ENCODE measurements around the gene RDH5. TPM values are rescaled to one million over a fixed set of nuclear protein-coding genes. Genes with fewer than 3 reads are reported as not detected.

The RDH5 gene
- total and polyA plus RNA-seq, 10 donors: 4.7 to 17.4 (median 12.9) TPM

DNA sequence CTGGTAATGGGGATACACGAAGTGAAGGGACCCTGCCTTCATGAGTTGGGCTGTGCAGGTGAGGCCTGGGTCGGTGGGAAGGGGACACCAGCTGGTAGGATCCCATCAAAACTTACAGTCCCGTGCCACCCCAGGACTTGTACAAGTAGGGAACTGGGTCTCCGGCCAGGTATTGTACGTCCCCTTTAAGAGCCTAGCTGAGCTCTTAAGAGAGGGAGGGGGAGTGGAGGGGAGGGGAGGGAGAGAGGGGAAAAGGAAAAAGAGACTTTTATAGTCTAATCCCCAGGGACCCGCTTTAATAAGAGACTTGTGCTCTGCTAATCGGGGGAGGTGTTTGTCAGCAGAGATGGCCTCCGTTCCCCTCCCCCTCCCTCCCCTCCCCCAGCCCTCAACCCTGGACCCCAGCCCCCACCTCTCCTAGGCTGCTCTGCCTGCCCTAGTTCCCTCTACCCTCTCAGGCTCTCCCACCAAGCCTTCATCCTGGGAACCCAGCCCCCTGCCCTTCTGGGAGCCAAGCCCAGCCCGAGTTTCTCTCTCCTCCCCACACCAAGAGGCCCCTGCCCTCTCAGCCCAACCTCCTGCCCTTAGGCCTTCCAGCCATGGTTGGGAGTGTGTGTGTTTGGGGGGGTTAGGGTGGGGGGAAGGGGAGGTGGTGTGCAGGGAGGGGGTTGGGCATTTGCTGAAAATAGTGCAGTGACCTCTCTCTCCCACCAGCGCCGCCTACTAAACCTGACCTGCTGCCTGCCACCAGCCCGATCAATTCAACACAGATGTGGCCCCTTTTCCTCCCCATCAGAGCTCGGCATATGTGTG, 25.4 kb downstream of the RDH5 start:
- peak overlapping the region in 6 of 8 donors; percentile 15 to 87 (median 72) for H3K27ac ChIP-seq
- WGBS, 5 donors: 23 to 35% (median 25%) methylated on average over 13 of the region's 13 CpGs
- peaks cover 9 to 45% (median 34%) of the 10 kb centered on the region in 6 donors for H3K4me1 ChIP-seq
- peaks cover 0 to 27% (median 2%) of the 10 kb centered on the region in 7 donors for H3K27me3 ChIP-seq (replicated peaks in 1 of 7)
- H3K9me3 ChIP-seq: no peaks in the 10 kb centered on the region
- H3K36me3 ChIP-seq: peaks cover 0 to 24% (median 5%) of the 10 kb centered on the region in 6 donors
- TF ChIP-seq POLR2AphosphoS5 (IDR thresholded peaks at IDR 0.05) (no peak), POLR2A (IDR thresholded peaks at IDR 0.05) (no peak)
- TF ChIP-seq, protein P1, sequence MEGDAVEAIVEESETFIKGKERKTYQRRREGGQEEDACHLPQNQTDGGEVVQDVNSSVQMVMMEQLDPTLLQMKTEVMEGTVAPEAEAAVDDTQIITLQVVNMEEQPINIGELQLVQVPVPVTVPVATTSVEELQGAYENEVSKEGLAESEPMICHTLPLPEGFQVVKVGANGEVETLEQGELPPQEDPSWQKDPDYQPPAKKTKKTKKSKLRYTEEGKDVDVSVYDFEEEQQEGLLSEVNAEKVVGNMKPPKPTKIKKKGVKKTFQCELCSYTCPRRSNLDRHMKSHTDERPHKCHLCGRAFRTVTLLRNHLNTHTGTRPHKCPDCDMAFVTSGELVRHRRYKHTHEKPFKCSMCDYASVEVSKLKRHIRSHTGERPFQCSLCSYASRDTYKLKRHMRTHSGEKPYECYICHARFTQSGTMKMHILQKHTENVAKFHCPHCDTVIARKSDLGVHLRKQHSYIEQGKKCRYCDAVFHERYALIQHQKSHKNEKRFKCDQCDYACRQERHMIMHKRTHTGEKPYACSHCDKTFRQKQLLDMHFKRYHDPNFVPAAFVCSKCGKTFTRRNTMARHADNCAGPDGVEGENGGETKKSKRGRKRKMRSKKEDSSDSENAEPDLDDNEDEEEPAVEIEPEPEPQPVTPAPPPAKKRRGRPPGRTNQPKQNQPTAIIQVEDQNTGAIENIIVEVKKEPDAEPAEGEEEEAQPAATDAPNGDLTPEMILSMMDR (IDR thresholded peaks at IDR 0.05 in 8 of 11, conservative IDR thresholded peaks at IDR 0.05 in 3 of 11): no peak
- no peak for DNase-seq
- peak overlapping the region in 4 of 8 donors; percentile 5 to 97 (median 71) for H3K4me3 ChIP-seq
- intact Hi-C loops (cut with DNase I; ENCODE audit: low total_unique reads): no loop called here

DNA sequence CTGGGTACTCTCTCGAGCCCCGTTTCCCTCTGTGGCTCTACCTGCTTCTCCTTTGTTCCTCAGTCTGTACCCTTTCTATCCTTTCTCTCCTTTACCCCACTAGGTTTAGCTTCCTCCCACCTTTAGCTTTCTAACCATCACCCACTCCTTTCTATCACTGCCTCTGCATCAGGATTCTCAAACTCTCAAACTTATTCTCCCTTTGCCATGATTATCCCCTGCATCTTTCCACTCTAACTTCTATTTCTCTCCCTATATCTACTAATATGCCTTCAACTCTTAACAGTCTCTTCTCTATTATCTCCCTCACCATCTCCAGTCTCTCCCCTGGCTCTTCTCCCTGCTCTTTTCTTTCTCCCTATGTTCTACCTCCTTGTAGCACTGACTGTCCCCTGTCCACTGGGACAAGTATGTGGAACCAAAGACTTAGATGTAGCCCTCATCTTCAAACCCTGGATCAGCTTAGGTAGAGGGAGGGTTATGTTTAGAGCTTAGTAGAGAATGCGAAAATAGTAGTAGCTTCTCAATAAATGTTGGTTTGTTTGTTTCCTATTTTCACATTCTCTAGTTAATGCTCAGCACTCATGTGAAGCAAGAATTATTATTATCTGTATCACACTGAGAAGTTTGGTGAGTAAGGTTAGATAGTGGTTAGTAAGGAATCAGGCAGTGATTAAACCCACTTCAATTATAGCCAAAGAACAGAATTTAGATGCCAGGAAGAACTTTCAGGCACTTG, 26.1 kb downstream of the RDH5 start:
- H3K4me3 ChIP-seq: peak overlapping the region in 3 of 8 donors; percentile 56 to 97 (median 86)
- intact Hi-C loops (cut with DNase I; ENCODE audit: low total_unique reads): no loop called here
- no peak for DNase-seq
- WGBS, 5 donors: 43 to 64% (median 50%) methylated on average over 3 of the region's 3 CpGs
- TF ChIP-seq POLR2A (IDR thresholded peaks at IDR 0.05) (no peak), POLR2AphosphoS5 (IDR thresholded peaks at IDR 0.05) (no peak)
- TF ChIP-seq, protein P1 (IDR thresholded peaks at IDR 0.05 in 8 of 11, conservative IDR thresholded peaks at IDR 0.05 in 3 of 11): no peak
- no peaks in the 10 kb centered on the region for H3K9me3 ChIP-seq
- H3K4me1 ChIP-seq: peaks cover 9 to 45% (median 34%) of the 10 kb centered on the region in 6 donors
- peaks cover 0 to 27% (median 2%) of the 10 kb centered on the region in 7 donors for H3K27me3 ChIP-seq (replicated peaks in 1 of 7)
- peak overlapping the region in 6 of 8 donors; percentile 15 to 87 (median 72) for H3K27ac ChIP-seq
- peaks cover 0 to 32% (median 7%) of the 10 kb centered on the region in 6 donors for H3K36me3 ChIP-seq

DNA sequence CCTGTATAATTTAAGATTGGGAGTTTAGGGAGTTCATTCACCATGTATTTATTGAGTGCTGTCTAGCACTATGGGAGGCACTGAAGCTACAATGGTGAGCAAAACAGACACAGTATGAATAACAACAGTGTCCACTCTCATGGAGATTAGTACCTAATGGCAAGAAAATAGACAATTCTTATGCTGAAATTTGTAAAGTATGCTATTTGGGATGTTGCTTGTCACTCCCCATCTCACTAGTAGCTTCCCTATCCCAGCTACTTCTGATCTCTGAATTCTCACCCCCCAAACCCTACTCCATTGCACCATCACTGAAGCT, 26.7 kb downstream of the RDH5 start:
- TF ChIP-seq POLR2A (IDR thresholded peaks at IDR 0.05) (no peak), POLR2AphosphoS5 (IDR thresholded peaks at IDR 0.05) (no peak)
- TF ChIP-seq, protein P1 (IDR thresholded peaks at IDR 0.05 in 8 of 11, conservative IDR thresholded peaks at IDR 0.05 in 3 of 11): no peak
- Histone ChIP-seq H3K27ac (peak overlapping the region in 1 of 8 donors; percentile 87), H3K36me3 (peaks cover 0 to 37% (median 11%) of the 10 kb centered on the region in 6 donors), H3K4me1 (peaks cover 9 to 43% (median 34%) of the 10 kb centered on the region in 6 donors), H3K4me3 (no peak overlapping the region), H3K9me3 (no peaks in the 10 kb centered on the region), H3K27me3 (replicated peaks in 1 of 7) (peaks cover 0 to 24% (median 2%) of the 10 kb centered on the region in 7 donors)
- intact Hi-C loops (cut with DNase I; ENCODE audit: low total_unique reads): no loop called here
- DNase-seq: no peak
